ENCODE results near the gene PLA2G4E.

Gene PLA2G4E

DNA sequence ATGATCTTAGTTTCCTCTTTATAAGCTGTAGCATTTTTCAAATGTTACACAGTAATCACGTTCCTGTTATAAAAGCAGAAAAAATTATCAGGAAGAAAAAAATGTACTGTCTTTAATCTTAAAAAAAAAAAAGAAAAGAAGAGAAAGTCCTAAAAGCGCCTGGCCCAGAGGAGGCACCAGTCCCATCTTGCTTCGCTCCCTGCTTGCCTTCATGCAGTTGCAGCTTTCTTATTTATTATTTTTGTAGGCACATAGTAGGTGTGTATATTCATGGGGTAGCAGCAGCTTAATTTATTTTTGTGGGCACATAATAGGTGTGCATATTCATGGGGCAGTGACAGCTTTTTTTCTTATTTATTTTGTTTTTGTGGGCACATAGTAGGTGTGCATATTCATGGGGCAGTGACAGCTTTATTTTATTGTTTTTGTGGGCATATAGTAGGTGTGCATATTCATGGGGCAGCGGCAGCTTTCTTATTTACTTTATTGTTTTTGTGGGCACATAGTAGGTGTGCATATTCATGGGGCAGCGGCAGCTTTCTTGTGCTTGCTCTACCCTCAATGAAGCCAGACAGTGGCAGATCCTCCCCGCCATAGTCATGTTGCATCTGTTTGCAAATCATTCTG lies 43.0 kb downstream of the PLA2G4E start:
- no peak for DNase-seq (ENCODE audit: low read depth in 3 of 3)

DNA sequence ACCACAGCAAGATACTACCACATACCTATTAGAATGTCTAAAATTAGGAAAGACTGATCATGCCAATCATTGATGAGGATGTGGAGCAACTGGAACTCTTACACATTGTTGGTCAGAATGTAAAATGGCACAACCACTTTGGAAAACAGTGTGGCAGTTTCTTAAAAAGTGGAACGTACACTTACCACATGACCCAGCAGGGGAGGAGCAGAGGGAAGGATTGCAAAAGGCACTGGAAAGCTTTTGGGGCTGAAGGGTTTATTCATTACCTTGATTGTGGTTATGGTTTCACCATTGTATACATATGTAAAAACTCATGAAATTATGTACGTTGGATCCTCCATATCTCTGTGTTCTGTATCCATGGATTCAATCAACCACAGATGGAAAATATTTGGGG lies 45.2 kb downstream of the PLA2G4E start:
- no peak for DNase-seq (ENCODE audit: low read depth in 3 of 3)

DNA sequence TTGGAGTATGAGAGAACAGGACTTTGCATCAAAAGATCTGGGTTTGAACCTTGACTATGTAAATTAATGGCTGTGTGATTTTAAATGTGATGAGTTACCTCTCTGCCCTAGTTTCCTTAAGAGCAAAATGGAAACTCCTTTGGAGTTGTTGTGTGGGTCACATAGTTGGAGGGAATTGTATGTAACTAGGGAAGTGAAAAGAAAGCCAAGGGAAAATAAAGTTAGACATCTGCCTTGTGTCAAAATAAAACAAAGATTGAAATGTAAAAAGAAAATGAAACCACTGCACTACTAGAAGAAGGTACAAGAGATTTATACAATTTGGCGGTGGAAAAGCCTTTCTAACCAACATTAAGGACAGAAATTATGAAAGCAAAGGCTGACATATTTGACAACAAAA lies 46.8 kb downstream of the PLA2G4E start:
- DNase-seq (ENCODE audit: low read depth in 3 of 3) = no peak

DNA sequence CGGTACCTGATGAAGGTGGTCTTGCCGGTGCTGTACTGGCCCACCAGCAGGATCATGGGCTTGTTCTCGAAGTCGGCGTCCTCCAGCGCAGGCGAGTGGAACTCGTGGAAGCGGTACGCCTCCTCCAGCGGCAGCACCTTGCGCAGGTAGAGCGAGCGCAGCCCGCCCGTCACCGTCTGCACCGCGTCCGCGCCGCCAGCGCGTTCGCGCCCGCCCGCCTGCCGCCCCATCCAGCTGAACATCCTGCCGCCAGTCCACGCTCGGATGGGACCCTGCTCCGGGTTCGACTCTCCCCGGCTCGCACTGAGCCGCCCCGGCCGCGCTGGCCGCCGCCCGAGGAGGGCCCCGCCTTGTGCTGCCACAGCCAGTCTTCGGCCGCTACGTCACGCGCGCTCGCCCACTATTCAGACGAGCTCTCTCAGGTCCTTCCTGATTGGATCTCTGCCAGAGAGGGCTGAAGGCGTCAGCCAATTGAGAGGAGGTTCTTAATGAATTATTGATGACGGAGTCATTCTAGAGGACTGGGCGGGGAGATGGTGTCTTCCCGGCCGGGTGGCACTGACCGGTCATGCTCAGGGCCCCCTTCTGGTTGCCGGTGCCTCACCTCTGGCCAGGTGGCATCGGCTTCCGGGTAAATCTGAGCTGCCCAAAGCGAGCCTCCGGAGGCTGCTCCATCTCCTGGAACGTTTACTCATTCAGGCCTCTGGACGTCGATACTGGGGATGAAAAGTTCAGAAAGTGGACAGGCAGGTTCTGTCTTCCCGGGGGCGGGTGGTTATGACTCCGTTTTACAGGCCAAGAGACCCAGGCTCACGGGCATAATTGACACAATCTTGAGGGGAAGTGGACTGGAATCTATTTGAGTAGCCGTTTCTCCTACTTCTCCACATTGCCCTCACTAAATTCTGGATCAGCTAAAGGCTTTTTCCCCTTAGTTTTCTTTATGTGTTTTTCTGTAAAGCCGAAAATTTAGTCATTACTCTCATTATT lies 48.3 kb downstream of the PLA2G4E start, which contains the start of gene EHD4:
Gene EHD4, minus strand, starts transcription at position 305 of the 990 bp plus-strand sequence. Its CDS starts 63 bp downstream, at position 242.
- peak; percentile 88 to 95 (median 94) for DNase-seq (ENCODE audit: low read depth in 3 of 3)

DNA sequence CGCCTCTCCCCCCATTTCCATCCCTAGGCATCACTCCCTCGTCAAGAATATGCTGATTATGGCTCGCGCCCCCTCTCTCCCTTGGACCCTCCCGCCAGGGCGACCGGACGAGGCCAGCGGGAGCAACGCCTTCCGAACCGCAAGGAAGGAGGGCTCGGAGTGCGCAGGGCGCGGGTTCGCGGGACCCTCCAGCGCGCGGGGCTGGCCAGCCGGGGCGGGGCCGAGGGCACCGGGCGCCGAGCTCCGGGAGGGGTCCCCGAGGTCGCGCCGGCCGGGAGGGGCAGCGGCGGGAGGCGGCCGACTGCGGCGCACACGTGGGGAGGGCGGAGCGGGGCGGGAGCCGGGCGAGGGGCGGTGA lies 49.0 kb downstream of the PLA2G4E start:
- DNase-seq (ENCODE audit: low read depth in 3 of 3) = no peak

DNA sequence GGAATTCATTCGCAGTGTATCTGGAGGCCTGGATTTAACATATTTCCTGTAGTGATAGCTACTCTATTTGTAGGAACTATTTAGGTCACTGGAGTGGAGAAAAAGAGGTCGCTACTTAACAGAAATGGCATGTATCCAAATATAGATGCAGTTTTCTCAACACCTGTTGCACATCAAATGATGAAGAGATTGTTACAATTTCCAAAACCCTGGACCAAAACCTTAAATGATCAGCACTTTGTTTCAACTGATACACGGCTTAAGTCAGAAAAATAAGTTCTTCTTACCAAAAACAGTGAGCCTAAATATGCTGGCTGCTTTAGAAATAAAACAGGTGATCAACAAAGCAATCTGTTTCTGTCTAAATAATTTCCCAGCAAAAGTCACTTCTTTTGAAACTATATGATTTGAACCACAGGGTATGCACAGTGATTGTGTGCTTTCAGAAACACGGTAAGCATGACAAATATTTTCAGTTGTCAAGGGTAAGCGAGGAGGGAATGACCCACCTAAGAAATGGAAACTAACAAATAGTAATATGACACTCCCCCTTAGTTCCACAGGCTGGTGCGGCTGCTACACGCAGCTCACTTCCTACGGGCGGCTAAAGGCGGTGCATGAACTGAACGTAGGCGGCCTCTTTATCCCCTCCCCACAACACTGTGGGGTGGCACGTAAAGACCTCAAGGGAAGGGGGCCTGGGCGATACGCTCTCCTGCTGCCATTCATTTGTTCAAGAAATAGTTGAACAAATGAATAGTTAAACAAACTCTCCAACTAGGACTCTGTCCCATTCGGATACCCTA lies 49.5 kb downstream of the PLA2G4E start:
- DNase-seq (ENCODE audit: low read depth in 3 of 3) = peak; percentile 50 to 77 (median 57)

DNA sequence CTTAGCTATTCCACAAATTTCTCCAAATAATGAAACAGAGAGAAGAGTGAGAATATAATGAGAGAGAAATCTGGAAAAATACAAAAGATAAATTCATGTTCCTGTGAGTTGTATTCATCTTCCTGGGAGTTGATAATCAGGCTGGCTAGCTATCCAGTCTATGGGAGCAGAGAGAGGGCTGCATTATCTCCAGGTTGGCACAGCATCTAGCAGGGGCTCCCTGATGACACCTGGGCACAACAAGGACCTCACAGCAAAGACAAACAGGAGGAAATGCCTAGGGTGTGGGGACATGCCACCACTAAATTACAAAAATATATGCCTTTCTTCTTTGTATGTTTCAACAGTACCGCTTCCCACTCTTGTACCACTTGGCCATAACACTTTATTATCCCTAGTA lies 50.4 kb downstream of the PLA2G4E start:
- no peak for DNase-seq (ENCODE audit: low read depth in 3 of 3)

DNA sequence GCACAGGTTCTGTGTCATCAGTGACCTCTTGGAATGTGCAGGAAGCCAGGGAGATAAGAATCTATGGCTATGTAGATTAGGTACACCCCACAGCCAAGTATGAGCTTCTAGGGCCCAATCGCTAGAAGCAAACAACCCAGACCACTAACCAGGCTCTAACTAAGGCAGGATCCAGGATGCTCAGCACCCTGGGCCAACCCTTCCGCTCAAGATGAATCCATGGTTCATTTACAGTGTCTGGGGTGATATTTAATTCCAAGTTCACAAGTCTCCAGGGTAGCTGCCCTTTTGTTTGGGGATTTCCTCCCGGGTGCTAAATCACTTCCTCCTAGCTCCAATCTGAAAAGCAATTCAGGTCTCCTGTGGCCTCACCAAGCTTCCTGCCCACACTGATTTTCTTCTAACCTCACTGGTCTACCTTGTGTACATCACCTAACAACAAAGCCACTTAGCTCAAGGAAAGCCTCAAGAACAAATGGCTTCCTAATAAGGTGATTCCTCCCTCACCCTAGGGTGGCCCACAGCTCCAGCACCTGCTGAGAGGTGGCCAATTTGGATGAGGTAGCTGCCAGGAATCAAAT lies 50.9 kb downstream of the PLA2G4E start:
- DNase-seq (ENCODE audit: low read depth in 3 of 3) = no peak

DNA sequence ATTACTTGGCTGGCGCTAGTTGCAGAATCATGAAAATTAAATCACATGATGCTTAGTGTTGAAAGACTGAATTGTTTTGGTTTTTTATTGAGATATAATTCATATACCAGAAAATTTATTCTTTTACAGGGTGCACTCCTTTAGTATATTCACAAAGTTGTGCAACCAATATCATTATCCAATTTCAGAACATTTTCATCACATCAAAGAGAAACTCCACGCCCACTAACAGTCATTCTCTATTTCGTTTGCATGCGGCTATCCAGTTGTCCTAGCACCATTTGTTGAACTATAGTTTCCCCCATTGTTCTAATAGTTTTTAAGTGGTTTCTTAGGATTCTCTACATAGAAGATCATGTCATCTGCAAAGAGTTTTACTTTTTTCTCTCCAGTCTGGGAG lies 52.1 kb downstream of the PLA2G4E start:
- DNase-seq (ENCODE audit: low read depth in 3 of 3) = no peak

DNA sequence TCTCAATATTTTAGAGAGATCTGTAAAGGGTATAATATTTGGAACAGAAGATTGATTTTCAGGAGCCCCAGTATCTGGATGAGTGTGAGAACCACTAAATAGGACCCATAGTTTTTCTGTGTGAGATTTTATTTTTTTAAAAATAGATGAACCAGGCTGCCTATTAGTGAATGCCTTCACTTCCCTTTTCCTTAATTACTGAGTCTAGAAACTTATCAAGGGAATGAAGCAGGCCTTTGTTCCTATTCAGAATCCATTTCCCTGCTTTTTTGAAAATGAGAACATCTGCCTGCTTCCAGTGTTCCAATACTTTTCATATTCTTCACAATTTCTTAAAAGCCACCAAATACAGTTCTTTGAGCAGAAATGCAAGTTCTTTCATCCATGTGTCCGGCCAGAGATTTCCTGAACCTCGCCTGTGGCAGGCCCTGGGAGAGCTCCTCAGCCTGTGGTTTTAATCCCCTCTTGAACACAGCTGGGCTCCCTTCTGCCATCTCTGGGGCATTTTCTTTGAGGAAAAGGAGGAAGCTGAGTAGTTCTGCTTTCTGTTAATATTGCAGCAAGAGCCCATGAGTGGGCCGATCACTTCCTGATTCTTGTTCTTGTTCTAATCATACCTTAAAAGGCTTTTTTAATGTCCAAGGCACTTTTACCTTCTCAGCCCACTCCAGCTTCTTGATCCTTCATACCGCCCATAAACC lies 53.2 kb downstream of the PLA2G4E start:
- no peak for DNase-seq (ENCODE audit: low read depth in 3 of 3)

DNA sequence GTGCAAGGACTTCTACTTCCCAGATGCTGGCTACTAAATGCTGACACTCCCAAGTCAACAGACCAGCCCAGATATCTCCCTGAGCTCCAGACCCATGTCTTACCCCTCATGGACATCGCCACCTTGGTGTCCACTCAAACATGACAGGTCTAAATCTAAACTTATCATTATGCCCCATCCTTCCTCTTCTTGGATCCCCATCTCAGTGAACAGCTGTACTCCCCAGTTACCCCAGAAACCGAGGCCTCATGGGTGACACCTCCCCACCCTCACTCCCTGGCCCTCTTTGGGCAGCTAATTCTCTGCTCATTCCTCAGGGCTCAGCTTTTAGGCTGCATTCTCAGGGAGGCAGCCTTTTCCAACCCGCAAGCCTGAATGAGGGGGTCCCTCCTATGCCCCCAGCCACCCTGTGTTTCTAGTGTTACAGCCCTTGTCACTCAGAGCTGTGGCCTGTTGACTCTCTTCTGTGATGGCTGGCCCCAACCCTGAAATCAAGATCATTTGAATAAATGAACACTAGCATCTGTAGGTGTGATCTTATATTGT lies 53.8 kb downstream of the PLA2G4E start:
- DNase-seq (ENCODE audit: low read depth in 3 of 3) = no peak

DNA sequence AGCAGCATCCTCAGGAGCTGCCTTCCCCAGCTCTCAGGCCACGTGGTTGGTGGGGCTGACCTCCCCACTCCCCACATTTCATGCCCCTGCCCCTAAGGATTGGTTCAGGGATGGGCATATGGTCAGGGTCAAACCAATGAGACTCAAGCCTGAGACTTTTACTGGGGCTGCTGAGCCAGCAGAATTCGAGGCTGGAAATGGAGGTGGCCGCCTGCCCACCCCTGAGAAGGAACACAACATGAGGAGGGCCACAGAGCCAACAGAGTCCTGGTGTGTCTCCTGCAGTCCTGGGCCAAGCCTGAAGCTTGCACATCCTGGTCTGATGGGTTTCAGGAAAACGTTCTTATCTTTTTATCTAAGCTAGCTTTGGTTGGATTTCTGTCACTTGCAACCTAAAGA lies 54.4 kb downstream of the PLA2G4E start:
- no peak for DNase-seq (ENCODE audit: low read depth in 3 of 3)

DNA sequence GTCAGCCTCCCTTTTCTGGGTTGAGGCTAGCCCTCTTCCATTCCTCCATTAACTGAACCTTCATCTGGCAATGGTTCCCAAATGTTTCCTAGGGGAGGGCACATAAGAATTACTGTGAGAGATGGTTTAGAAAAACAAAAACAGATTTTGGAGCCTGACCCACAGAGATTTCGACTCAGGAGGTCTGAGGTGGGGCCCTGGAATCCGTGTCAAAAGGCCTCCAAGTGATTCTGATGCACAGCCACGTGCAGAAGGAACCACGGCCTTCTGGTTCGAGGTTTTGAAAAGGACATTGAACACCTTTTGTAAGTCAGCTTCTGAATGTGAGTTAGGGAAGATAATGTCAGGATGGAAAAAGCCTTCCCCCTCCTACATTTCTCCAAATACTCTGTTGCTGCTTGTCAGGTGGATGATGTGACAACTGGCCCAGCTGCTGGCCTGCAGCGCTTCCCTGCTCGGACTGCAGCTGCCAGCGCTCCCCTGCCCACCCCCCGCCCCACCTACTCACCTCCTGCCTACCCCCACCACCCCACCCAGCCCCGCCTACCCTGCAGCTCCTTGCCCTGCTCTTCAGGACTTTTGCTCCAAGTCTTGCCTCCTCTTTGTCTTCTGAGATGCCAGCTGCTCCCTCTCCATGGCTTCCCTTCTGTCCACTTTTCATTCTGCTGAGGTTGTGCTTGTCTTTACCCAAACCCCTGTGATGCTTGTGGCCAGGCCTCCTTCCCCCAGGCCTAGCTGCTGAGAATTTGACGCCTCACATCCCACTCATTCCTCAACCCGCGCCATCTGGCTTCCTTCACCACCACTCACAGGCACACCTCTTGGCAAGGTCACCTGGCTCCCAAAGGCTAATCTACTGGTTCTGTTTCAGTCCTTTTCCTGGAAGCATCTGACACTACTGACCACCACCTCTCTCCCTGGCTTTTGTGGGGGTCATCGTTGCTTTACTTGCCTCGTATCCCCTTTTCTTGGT lies 55.1 kb downstream of the PLA2G4E start:
- no peak for DNase-seq (ENCODE audit: low read depth in 3 of 3)

DNA sequence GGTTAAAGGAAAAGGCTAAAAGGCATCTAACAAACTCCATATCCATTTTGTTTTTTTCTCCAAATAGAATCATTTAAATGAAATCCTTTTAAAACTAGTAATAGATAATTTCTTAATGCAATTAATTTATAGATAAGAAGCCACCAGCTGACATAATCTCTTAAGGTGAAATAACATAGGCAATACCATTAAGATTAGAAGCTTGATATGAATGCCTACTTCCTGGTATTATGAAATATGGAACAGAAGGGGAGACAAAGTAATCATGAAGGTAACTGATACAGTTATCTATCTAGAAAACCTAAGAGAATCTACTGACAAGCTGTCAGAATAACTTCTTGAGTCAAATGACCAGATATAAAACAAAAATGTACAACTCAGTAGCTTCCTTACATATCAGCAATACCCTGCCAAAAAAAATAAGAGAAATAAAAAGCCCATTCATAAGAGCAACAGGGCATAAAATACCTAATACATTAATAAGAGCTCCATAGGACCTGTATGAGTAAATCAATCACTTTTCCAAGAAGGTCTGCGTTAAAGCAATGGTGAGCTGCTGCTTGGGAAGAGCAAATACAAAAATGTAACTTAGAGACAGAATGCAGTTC lies 59.1 kb downstream of the PLA2G4E start:
- DNase-seq (ENCODE audit: low read depth in 3 of 3) = no peak

DNA sequence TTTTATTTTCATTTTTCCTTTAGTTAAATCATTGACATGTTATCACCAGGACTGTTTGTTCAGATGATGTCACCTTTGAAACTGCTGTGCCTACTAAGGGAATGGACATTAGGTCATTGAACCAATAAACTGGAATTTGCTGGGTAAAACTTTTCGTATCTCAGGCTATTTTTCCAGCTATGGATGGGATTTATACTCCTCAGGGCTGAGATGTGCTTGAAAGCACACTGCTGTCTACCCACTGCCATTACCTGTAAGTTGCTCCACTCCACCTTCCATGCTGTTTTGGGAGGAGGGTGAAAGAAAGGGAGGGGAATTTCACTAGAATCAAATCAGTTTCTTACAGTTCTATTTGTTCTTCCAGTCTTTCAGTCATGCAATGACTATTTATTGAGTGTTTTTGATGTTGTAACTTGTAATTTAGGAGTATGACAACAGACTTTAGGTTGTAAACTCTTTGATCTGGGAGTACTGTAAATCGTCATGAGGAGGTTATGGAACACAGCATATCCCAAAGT lies 59.8 kb downstream of the PLA2G4E start:
- no peak for DNase-seq (ENCODE audit: low read depth in 3 of 3)

DNA sequence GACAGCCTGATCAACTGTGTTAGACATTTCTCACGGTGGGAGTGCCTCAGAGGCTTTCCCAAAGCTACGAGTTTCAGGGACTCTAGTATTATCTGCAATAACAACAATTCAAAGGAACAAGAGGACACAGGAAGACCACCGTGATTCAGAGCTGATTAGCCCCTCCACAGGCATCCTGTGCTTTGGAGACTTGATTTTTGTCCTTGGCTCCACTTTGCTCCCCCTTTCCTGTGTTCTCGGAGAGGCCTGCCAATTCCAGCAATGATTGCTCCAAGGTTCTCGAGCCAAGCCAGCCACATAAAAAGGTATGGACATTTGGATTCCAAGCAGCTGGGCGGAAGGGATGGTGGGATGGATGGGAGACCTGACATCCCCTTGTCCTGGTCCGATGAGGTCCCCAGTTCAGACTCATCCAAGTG lies 62.8 kb downstream of the PLA2G4E start:
- DNase-seq (ENCODE audit: low read depth in 3 of 3) = no peak

DNA sequence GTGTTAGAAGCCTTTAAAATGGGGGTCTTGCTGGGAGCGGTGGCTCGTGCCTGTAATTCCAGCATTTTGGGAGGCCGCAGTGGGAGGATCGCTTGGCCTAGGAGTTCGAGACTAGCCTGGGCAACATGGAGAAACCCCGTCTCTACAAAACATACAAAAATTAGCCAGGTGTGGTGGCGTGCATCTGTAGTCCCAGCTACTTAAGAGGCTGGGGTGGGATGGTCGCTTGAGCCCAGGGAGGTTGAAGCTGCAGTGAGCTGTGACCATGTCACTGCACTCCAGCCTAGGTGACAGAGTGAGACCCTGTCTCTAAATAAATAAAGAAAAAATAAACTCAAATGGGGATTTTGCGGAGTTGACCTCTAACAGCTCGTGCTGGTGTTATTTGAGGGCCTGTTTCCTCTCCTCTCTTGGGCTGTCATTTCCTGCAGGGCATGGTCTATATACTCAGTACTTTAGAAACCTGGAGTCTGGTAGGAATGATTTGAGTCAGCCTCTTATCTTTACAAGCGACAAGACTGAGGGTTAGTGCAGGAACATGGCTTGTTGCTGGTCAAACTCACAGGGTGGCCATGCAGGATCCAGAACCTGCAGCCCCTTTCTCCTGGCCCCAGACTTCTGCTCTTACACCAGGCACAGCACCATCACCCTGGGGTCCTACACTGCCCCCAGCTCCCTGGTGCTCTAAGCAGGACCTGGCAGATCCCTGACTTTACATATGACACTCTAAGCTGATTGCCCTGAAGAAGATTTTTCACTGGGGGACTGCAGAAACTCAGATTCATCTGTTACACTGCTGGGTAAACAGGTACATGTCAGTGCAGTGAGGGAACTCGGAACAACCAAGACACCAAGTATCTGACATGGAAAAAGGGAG lies 63.6 kb downstream of the PLA2G4E start:
- DNase-seq (ENCODE audit: low read depth in 3 of 3) = no peak
